SK-N-SH treated with all-trans-retinoic acid at 6 μM for 48 hours (cell line): Measurements from ENCODE around the gene ITPR3.

Source experiments
- ATAC-seq: fragments of 200-7000 bp; cut with Tn5 transposase; 3 replicates; pipeline ENCODE4 v1.9.1; 2020; ENCODE audit warnings: mild to moderate bottlenecking, moderate library complexity
- ARNTL ChIP-seq: fragments of 450-650 bp; formaldehyde crosslinking; IDR thresholded peaks from 2 replicates; pipeline ENCODE4 v1.5.0; 2020; ENCODE audit warnings: low read depth, mild to moderate bottlenecking, moderate library complexity, borderline replicate concordance
- BACH2 ChIP-seq: fragments of 250-450 bp; sonication (Bioruptor Pico); IDR thresholded peaks from 2 replicates; pipeline ENCODE4 v1.9.0; 2021; ENCODE audit warnings: mild to moderate bottlenecking, borderline replicate concordance
- CSDC2 ChIP-seq: fragments of 250-450 bp; sonication (Bioruptor Pico); IDR thresholded peaks from 2 replicates; pipeline ENCODE4 v1.5.0; 2020; ENCODE audit warnings: mild to moderate bottlenecking, moderate library complexity
- CSRNP3 ChIP-seq: fragments of 250-450 bp; sonication (Bioruptor Pico); IDR thresholded peaks from 2 replicates; pipeline ENCODE4 v1.5.1; 2021; ENCODE audit warnings: mild to moderate bottlenecking, moderate library complexity
- ESRRG ChIP-seq: fragments of 250-450 bp; sonication (Bioruptor Pico); IDR thresholded peaks from 2 replicates; pipeline ENCODE4 v1.6.1; 2021; ENCODE audit warnings: mild to moderate bottlenecking
- GLIS3 ChIP-seq: fragments of 250-450 bp; sonication (Bioruptor Pico); IDR thresholded peaks from 2 replicates; pipeline ENCODE4 v1.5.0; 2020; ENCODE audit warnings: mild to moderate bottlenecking, moderate library complexity
- ISL1 ChIP-seq: fragments of 250-450 bp; sonication (Bioruptor Pico); IDR thresholded peaks from 2 replicates; pipeline ENCODE4 v2.1.2; 2022; ENCODE audit warnings: mild to moderate bottlenecking, moderate library complexity
- OSR1 ChIP-seq: fragments of 250-450 bp; sonication (Bioruptor Pico); IDR thresholded peaks from 2 replicates; pipeline ENCODE4 v1.8.0; 2022; ENCODE audit warnings: moderate library complexity, mild to moderate bottlenecking, inconsistent platforms
- PATZ1 ChIP-seq: fragments of 250-450 bp; sonication (Bioruptor Pico); IDR thresholded peaks from 2 replicates; pipeline ENCODE4 v1.8.0; 2020; ENCODE audit warnings: mild to moderate bottlenecking, moderate library complexity, borderline replicate concordance
- POU6F1 ChIP-seq: fragments of 250-450 bp; sonication (Bioruptor Pico); IDR thresholded peaks from 2 replicates; pipeline ENCODE4 v1.8.0; 2021; ENCODE audit warnings: low read depth, mild to moderate bottlenecking, moderate library complexity, borderline replicate concordance
- PPARA ChIP-seq: fragments of 250-450 bp; sonication (Bioruptor Pico); IDR thresholded peaks from 2 replicates; pipeline ENCODE4 v1.5.0; 2020; ENCODE audit warnings: mild to moderate bottlenecking, borderline replicate concordance
- RARB ChIP-seq: fragments of 250-450 bp; sonication (Bioruptor Pico); IDR thresholded peaks from 2 replicates; pipeline ENCODE4 v1.8.0; 2021; ENCODE audit warnings: mild to moderate bottlenecking, moderate library complexity
- SNAI2 ChIP-seq: fragments of 250-450 bp; sonication (Bioruptor Pico); IDR thresholded peaks from 2 replicates; pipeline ENCODE4 v1.5.0; 2020; ENCODE audit warnings: mild to moderate bottlenecking, moderate library complexity
- TCF4 ChIP-seq: fragments of 250-450 bp; sonication (Bioruptor Pico); IDR thresholded peaks from 2 replicates; pipeline ENCODE4 v1.8.0; 2021; ENCODE audit warnings: mild to moderate bottlenecking, moderate library complexity, borderline replicate concordance
- TSHZ2 ChIP-seq: fragments of 250-450 bp; sonication (Bioruptor Pico); IDR thresholded peaks from 2 replicates; pipeline ENCODE4 v1.5.0; 2020; ENCODE audit warnings: mild to moderate bottlenecking, moderate library complexity
- ZC3H10 ChIP-seq: fragments of 250-450 bp; sonication (Bioruptor Pico); IDR thresholded peaks from 2 replicates; pipeline ENCODE4 v1.5.1; 2021; ENCODE audit warnings: mild to moderate bottlenecking, moderate library complexity
- ZFP3 ChIP-seq: fragments of 250-450 bp; sonication (Bioruptor Pico); IDR thresholded peaks from 2 replicates; pipeline ENCODE4 v1.5.0; 2020; ENCODE audit warnings: mild to moderate bottlenecking, moderate library complexity
- ZFP30 ChIP-seq: fragments of 450-650 bp; formaldehyde crosslinking; IDR thresholded peaks from 2 replicates; pipeline ENCODE4 v1.5.0; 2022; ENCODE audit warnings: mild to moderate bottlenecking, moderate library complexity
- ZNF70 ChIP-seq: fragments of 450-650 bp; formaldehyde crosslinking; IDR thresholded peaks from 2 replicates; pipeline ENCODE4 v1.5.0; 2020; ENCODE audit warnings: mild to moderate bottlenecking, moderate library complexity
- ZNF8 ChIP-seq: fragments of 450-650 bp; formaldehyde crosslinking; IDR thresholded peaks from 2 replicates; pipeline ENCODE4 v1.5.0; 2020; ENCODE audit warnings: mild to moderate bottlenecking, moderate library complexity

Gene ITPR3

GRCh38 chr6:33609019-33609418, 12.1 kb upstream of the ITPR3 start:
- no peak for ATAC-seq
- no peak for TF ChIP-seq TSHZ2 (CRISPR knock-in tag)
- no peak for TF ChIP-seq GLIS3 (CRISPR knock-in tag)
- TF ChIP-seq ESRRG, result no peak
- no peak for TF ChIP-seq ISL1 (CRISPR knock-in tag)
- no peak for TF ChIP-seq PPARA (CRISPR knock-in tag)
- TF ChIP-seq ZFP3 (CRISPR knock-in tag), result no peak
- no peak for TF ChIP-seq ZFP30
- TF ChIP-seq RARB (CRISPR knock-in tag), result no peak

GRCh38 chr6:33609528-33609927, 11.6 kb upstream of the ITPR3 start:
- TF ChIP-seq BACH2 (CRISPR knock-in tag), result no peak
- no peak for TF ChIP-seq OSR1
- TF ChIP-seq POU6F1 (CRISPR knock-in tag), result no peak
- TF ChIP-seq RARB (CRISPR knock-in tag), result no peak
- TF ChIP-seq ISL1 (CRISPR knock-in tag), result no peak
- TF ChIP-seq ZC3H10 (CRISPR knock-in tag), result no peak
- no peak for TF ChIP-seq ZFP30
- TF ChIP-seq ARNTL (CRISPR knock-in tag), result no peak
- TF ChIP-seq TCF4 (CRISPR knock-in tag), result no peak
- no peak for TF ChIP-seq ZNF70 (CRISPR knock-in tag)
- no peak for TF ChIP-seq CSDC2 (CRISPR knock-in tag)
- TF ChIP-seq SNAI2 (CRISPR knock-in tag), result no peak
- no peak for TF ChIP-seq PPARA (CRISPR knock-in tag)
- no peak for TF ChIP-seq CSRNP3 (CRISPR knock-in tag)
- peak; percentile 46; the same call in 2 of the 3 replicates for ATAC-seq

- ATAC-seq, result peak; percentile 20; the same call in 2 of the 3 replicates
- no peak for TF ChIP-seq ZNF8 (CRISPR knock-in tag)
- TF ChIP-seq PATZ1 (CRISPR knock-in tag), result no peak
- no peak for TF ChIP-seq ZFP3 (CRISPR knock-in tag)
- no peak for TF ChIP-seq GLIS3 (CRISPR knock-in tag)
- TF ChIP-seq ISL1 (CRISPR knock-in tag), result no peak
Observed at GRCh38 chr6:33610067-33610466, 11.1 kb upstream of the ITPR3 start.

GRCh38 chr6:33610779-33611732, 10.1 kb upstream of the ITPR3 start:
- ATAC-seq, result peak; percentile 32; the same call in 1 of the 3 replicates
- TF ChIP-seq TCF4 (CRISPR knock-in tag), result peak; percentile 20; the same call in 1 of the 2 replicates
- no peak for TF ChIP-seq POU6F1 (CRISPR knock-in tag)
- no peak for TF ChIP-seq OSR1
- TF ChIP-seq GLIS3 (CRISPR knock-in tag), result no peak
- no peak for TF ChIP-seq ZNF8 (CRISPR knock-in tag)
- TF ChIP-seq SNAI2 (CRISPR knock-in tag), result no peak
- TF ChIP-seq ARNTL (CRISPR knock-in tag), result no peak
- no peak for TF ChIP-seq CSDC2 (CRISPR knock-in tag)
- no peak for TF ChIP-seq PATZ1 (CRISPR knock-in tag)
